ENCODE measurements around the gene PTPRE. TPM values are rescaled to one million over a fixed set of nuclear protein-coding genes. Genes with fewer than 3 reads are reported as not detected.

PTPRE gene
- polyA plus RNA-seq, 5 donors = 7.2 to 10.1 (median 7.6) TPM

GRCh38 chr10:127998501-127999144 lies 91.7 kb downstream of the PTPRE start:
- no peak for DNase-seq

GRCh38 chr10:127999297-128000129 lies 92.6 kb downstream of the PTPRE start:
- DNase-seq = no peak

- no peak for DNase-seq
Observed at GRCh38 chr10:128000471-128001362, 93.8 kb downstream of the PTPRE start.

- no peak for DNase-seq
Observed at GRCh38 chr10:128001363-128001745, 94.5 kb downstream of the PTPRE start.

- DNase-seq = no peak
Observed at GRCh38 chr10:128001849-128002248, 94.9 kb downstream of the PTPRE start.

GRCh38 chr10:128003521-128003920 lies 96.6 kb downstream of the PTPRE start:
- DNase-seq = no peak

GRCh38 chr10:128005858-128006257 lies 99.0 kb downstream of the PTPRE start:
- no peak for DNase-seq

GRCh38 chr10:128007056-128007455 lies 100.2 kb downstream of the PTPRE start:
- DNase-seq = no peak

GRCh38 chr10:128007971-128008370 lies 101.1 kb downstream of the PTPRE start:
- no peak for DNase-seq

- DNase-seq = no peak
Observed at GRCh38 chr10:128008521-128009250, 101.8 kb downstream of the PTPRE start.

GRCh38 chr10:128009372-128010126 lies 102.6 kb downstream of the PTPRE start:
- no peak for DNase-seq

- peak; percentile 59 to 83 for DNase-seq
Observed at GRCh38 chr10:128011059-128011979, 104.4 kb downstream of the PTPRE start.

GRCh38 chr10:128013626-128014025 lies 106.7 kb downstream of the PTPRE start:
- no peak for DNase-seq

- DNase-seq = no peak
Observed at GRCh38 chr10:128014236-128014635, 107.3 kb downstream of the PTPRE start.

- no peak for DNase-seq
Observed at GRCh38 chr10:128016423-128017060, 109.6 kb downstream of the PTPRE start.

- DNase-seq = no peak
Observed at GRCh38 chr10:128017822-128018221, 110.9 kb downstream of the PTPRE start.

GRCh38 chr10:128018236-128018635 lies 111.3 kb downstream of the PTPRE start:
- peak; percentile 48 to 56 for DNase-seq

GRCh38 chr10:128018691-128019090 lies 111.8 kb downstream of the PTPRE start:
- DNase-seq = no peak

All from right lung (tissue), 5 donors.